IMR-90 (cell line): ENCODE data around the gene OR52K2. TPM values are rescaled to one million over a fixed set of nuclear protein-coding genes. Genes with fewer than 3 reads are reported as not detected.

Experiments
- ATAC-seq: fragments of 200-7000 bp; cut with Tn5 transposase; 2 replicates; pipeline ENCODE4 v1.9.1; 2020; ENCODE audit warnings: low read depth, mild to moderate bottlenecking, moderate library complexity
- BruUV-seq: library from RNA; stranded (reverse); fragments of 400-500 nt; replicated peaks from 2 replicates; lab custom pipeline; 2021; lab: Mats Ljungman, UMichigan
- CTCF ChIA-PET: fragments of 300-600 bp; formaldehyde crosslinking; extraction: SDS; loops from one replicate; lab custom pipeline; 2021; ENCODE audit warnings: antibody characterized with exemption; lab: Yijun Ruan, JAX
- POLR2A ChIA-PET: fragments of 300-600 bp; sonication (Branson Sonifier 250); formaldehyde crosslinking; loops from one replicate; lab custom pipeline; 2022; ENCODE audit warnings: antibody characterized with exemption; ENCODE audit not compliant: unreplicated experiment; lab: Charles Lee
- DNase-seq: peaks from one replicate; pipeline ENCODE4 v3.0.0; 2013
- H2AFZ ChIP-seq: replicated peaks from 2 replicates; pipeline ENCODE3; 2013; ENCODE audit warnings: low read length, mild to moderate bottlenecking; ENCODE audit not compliant: poor library complexity
- H2AK5ac ChIP-seq: 2 replicates; pipeline ENCODE4 v1.6.1; 2013; ENCODE audit warnings: low read depth, low read length, inconsistent platforms
- H2AK9ac ChIP-seq: replicated peaks from 2 replicates; pipeline ENCODE3; 2013; ENCODE audit warnings: mild to moderate bottlenecking, low read depth, low read length, moderate library complexity; ENCODE audit not compliant: poor library complexity
- H2BK120ac ChIP-seq: 2 replicates; pipeline ENCODE4 v1.6.1; 2013; ENCODE audit warnings: low read depth, low read length, inconsistent platforms
- H2BK15ac ChIP-seq: 3 replicates; pipeline ENCODE4 v1.6.1; 2013; ENCODE audit warnings: low read depth, low read length, inconsistent platforms
- H2BK20ac ChIP-seq: 2 replicates; pipeline ENCODE4 v1.6.1; 2013; ENCODE audit warnings: low read depth, mild to moderate bottlenecking, inconsistent platforms, low read length, moderate library complexity
- H2BK5ac ChIP-seq: 2 replicates; pipeline ENCODE4 v1.6.1; 2013; ENCODE audit warnings: mild to moderate bottlenecking, low read depth, low read length, inconsistent platforms; ENCODE audit not compliant: poor library complexity, severe bottlenecking
- H3K14ac ChIP-seq: replicated peaks from 2 replicates; pipeline ENCODE4 v1.6.1; 2013; ENCODE audit warnings: low read depth, low read length, inconsistent platforms
- H3K18ac ChIP-seq: 2 replicates; pipeline ENCODE4 v1.6.1; 2013; ENCODE audit warnings: low read depth, low read length, control low read depth
- H3K23ac ChIP-seq: 2 replicates; pipeline ENCODE4 v1.6.1; 2013; ENCODE audit warnings: low read depth, low read length, inconsistent platforms
- H3K27ac ChIP-seq: 2 replicates; pipeline ENCODE4 v1.5.1; 2013; ENCODE audit warnings: mild to moderate bottlenecking, control low read depth, low read length; ENCODE audit not compliant: insufficient read depth
- H3K27me3 ChIP-seq: 2 replicates; pipeline ENCODE4 v1.6.1; 2013; ENCODE audit warnings: low read length; ENCODE audit not compliant: control insufficient read depth, insufficient read depth
- H3K36me3 ChIP-seq: 2 replicates; pipeline ENCODE4 v1.6.1; 2013; ENCODE audit warnings: low read length, mixed read lengths; ENCODE audit not compliant: control insufficient read depth, insufficient read depth
- H3K4ac ChIP-seq: 2 replicates; pipeline ENCODE4 v1.6.1; 2013; ENCODE audit warnings: low read depth, low read length, inconsistent platforms
- H3K4me1 ChIP-seq: 2 replicates; pipeline ENCODE4 v1.6.1; 2013; ENCODE audit warnings: low read length, mixed read lengths; ENCODE audit not compliant: control insufficient read depth, insufficient read depth
- H3K4me2 ChIP-seq: 2 replicates; pipeline ENCODE4 v1.6.1; 2013; ENCODE audit warnings: low read depth, mild to moderate bottlenecking, control low read depth, low read length, moderate library complexity
- H3K4me3 ChIP-seq: 2 replicates; pipeline ENCODE4 v1.5.1; 2013; ENCODE audit warnings: low read depth, mild to moderate bottlenecking, control low read depth, low read length, moderate library complexity; ENCODE audit not compliant: insufficient read depth
- H3K56ac ChIP-seq: 2 replicates; pipeline ENCODE4 v1.6.1; 2013; ENCODE audit warnings: low read length, inconsistent platforms; ENCODE audit not compliant: insufficient read depth; ENCODE audit errors: extremely low read depth
- H3K79me1 ChIP-seq, 2 experiments: 2 replicates each; pipeline ENCODE4 v1.6.1; 2013; ENCODE audit warnings: low read length in 2 of 2, inconsistent platforms in 1 of 2, low read depth in 1 of 2
- H3K9ac ChIP-seq: 2 replicates; pipeline ENCODE4 v1.6.1; 2013; ENCODE audit warnings: low read depth, low read length, control low read depth
- H3K9me1 ChIP-seq: 2 replicates; pipeline ENCODE4 v1.6.1; 2013; ENCODE audit warnings: low read length, inconsistent platforms; ENCODE audit not compliant: insufficient read depth
- H3K9me3 ChIP-seq: 2 replicates; pipeline ENCODE4 v1.6.1; 2013; ENCODE audit warnings: low read length; ENCODE audit not compliant: control insufficient read depth, insufficient read depth
- H4K20me1 ChIP-seq: 2 replicates; pipeline ENCODE4 v1.6.1; 2013; ENCODE audit warnings: low read length, inconsistent platforms; ENCODE audit not compliant: insufficient read depth
- H4K5ac ChIP-seq: 2 replicates; pipeline ENCODE4 v1.6.1; 2013; ENCODE audit warnings: mild to moderate bottlenecking, low read depth, low read length, control low read depth
- H4K8ac ChIP-seq, 2 experiments: 2 replicates each; pipeline ENCODE4 v1.6.1; 2013; ENCODE audit warnings: low read depth in 2 of 2, low read length in 2 of 2, control low read depth in 1 of 2, inconsistent platforms in 1 of 2
- H4K91ac ChIP-seq: 2 replicates; pipeline ENCODE4 v1.6.1; 2013; ENCODE audit warnings: low read depth, low read length, inconsistent platforms; ENCODE audit not compliant: insufficient read depth
- BHLHE40 ChIP-seq: fragments of 150-350 bp; IDR thresholded peaks from 2 replicates; pipeline ENCODE4 v1.6.1; 2016; ENCODE audit warnings: mild to moderate bottlenecking, low read depth, low read length
- FOS ChIP-seq: fragments of 150-350 bp; IDR thresholded peaks from 2 replicates; pipeline ENCODE4 v1.6.1; 2016; ENCODE audit warnings: low read depth, low read length
- MAFK ChIP-seq: IDR thresholded peaks from 2 replicates; pipeline ENCODE4 v1.6.1; 2012; ENCODE audit warnings: low read depth, low read length, improper control_type of control experiment
- MXI1 ChIP-seq: IDR thresholded peaks from 2 replicates; pipeline ENCODE4 v1.6.1; 2012; ENCODE audit warnings: low read depth, mild to moderate bottlenecking, low read length, moderate library complexity, borderline replicate concordance
- SMC3 ChIP-seq: fragments of 150-350 bp; IDR thresholded peaks from 2 replicates; pipeline ENCODE4 v1.6.1; 2016; ENCODE audit warnings: low read depth, mild to moderate bottlenecking, antibody characterized with exemption, low read length, moderate library complexity
- WGBS, 2 experiments: methylation state at CpG; one replicate each; pipeline versions ENCODE4 v1.1.5 to v1.1.7; 2013; ENCODE audit warnings: missing lambda C conversion rate in 2 of 2; ENCODE audit not compliant: insufficient read length in 1 of 2; ENCODE audit errors: extremely low coverage in 2 of 2; 5-methylcytosine and 5-hydroxymethylcytosine counted together
- dilution Hi-C: fragments of 300-500 bp; cut with HindIII; formaldehyde crosslinking; loops from one replicate; pipeline ENCODE4 v1.14.3; 2018; ENCODE audit warnings: low sequenced_read_pairs; ENCODE audit not compliant: unreplicated experiment
- in situ Hi-C: fragments of 300-500 bp; cut with MboI; formaldehyde crosslinking; loops from 3 replicates; pipeline ENCODE4 v1.14.3; 2019; ENCODE audit warnings: low sequenced_read_pairs, inconsistent platforms, mixed read lengths
- intact Hi-C: fragments of 100-400 bp; cut with micrococcal nuclease; formaldehyde crosslinking; loops from 2 replicates; pipeline ENCODE4 v1.10.0; 2022
- polyA plus RNA-seq, 3 experiments: library from polyadenylated mRNA; depleted of rRNA; stranded (reverse); fragments of >200 nt; gene quantifications; 2 replicates each; pipeline ENCODE4 v1.2.3, GENCODE V29; 2012; ENCODE audit warnings: low replicate concordance in 1 of 3
- total RNA-seq: library from RNA; depleted of rRNA; stranded (reverse); fragments of >200 nt; gene quantifications from 2 replicates; pipeline ENCODE4 v1.2.3, GENCODE V29; 2012

Gene OR52K2
- total and polyA plus RNA-seq, 2 of the 4 experiments (the other 2 are of a cell fraction) = not detected

DNA sequence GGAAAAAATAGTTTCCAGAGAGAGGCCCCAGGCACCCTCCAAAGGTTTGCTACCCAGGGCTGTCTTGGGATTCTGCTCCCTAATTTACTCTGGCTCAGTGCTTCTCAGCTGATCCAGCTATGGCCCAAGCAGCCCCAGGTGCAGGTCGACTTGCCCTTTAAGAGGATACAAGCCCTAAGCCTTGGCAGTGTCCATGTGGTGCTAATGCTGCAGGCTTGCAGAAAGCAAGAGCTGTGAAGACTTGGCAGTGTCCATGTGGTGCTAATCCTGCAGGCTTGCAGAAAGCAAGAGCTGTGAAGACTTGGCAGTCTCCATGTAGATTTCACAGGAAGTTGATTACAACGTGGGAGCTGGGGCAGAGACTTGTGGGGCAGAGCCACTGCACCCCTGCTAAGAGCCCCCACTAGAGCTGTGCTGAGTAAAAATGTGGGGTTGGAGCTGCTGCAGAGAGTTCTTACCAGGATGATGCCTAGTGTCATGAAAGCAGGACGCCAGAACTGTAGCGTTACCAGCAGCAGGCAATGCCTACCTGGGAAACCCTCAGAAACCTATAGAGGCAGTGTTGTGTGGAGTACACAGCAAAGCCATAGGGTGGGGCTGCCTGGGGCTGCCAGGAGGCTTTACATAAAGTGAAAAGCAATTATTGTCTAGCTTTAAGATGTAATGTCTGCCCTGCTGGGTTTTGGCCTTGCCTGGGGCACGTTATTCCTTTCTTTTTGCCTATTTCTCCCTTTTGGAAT lies 17.2 kb downstream of the OR52K2 start:
- no peak overlapping the region for H4K5ac ChIP-seq
- H3K9me1 ChIP-seq = no peaks in the 10 kb centered on the region
- DNase-seq = no peak
- H2BK20ac ChIP-seq = no peak overlapping the region
- no peaks in the 10 kb centered on the region for H3K36me3 ChIP-seq
- no peaks in the 10 kb centered on the region for H3K79me1 ChIP-seq
- no peak overlapping the region for H2AFZ ChIP-seq
- H4K91ac ChIP-seq = no peak overlapping the region
- no peaks in the 10 kb centered on the region for H4K20me1 ChIP-seq
- no peak overlapping the region for H3K4me2 ChIP-seq
- H2AK9ac ChIP-seq = no peak overlapping the region
- H3K4me1 ChIP-seq = no peaks in the 10 kb centered on the region
- no peak overlapping the region for H3K4me3 ChIP-seq
- H2BK5ac ChIP-seq = no peak overlapping the region
- no peak for ATAC-seq
- no peak overlapping the region for H3K56ac ChIP-seq
- no peak overlapping the region for H2BK15ac ChIP-seq
- dilution Hi-C loops (no loop called here), in situ Hi-C loops (no loop called here), intact Hi-C loops (no loop called here)
- no peak overlapping the region for H3K14ac ChIP-seq
- ChIA-PET CTCF (no interaction called here), POLR2A (interaction anchor here (0.5 kb wide), 1 partner anchor 87 kb away, joined by 3 read pairs; no protein-coding TSS in a partner anchor)
- H3K27ac ChIP-seq = no peak overlapping the region
- H3K18ac ChIP-seq = no peak overlapping the region
- H4K8ac ChIP-seq = no peak overlapping the region
- no peak overlapping the region for H3K23ac ChIP-seq
- H2AK5ac ChIP-seq = no peak overlapping the region
- no peak overlapping the region for H3K4ac ChIP-seq
- 0% methylated on average over 2 of the region's 5 CpGs; no CpG with 5 or more reads in 1 of the 2 experiments for WGBS, 2 experiments
- H3K9me3 ChIP-seq = peaks cover 4% of the 10 kb centered on the region; the same call in 1 of the 2 replicates
- no TSS peak for BruUV-seq
- TF ChIP-seq MAFK (no peak), MXI1 (no peak), SMC3 (no peak), BHLHE40 (no peak), FOS (no peak)
- H3K27me3 ChIP-seq = no peaks in the 10 kb centered on the region
- no peak overlapping the region for H2BK120ac ChIP-seq
- no peak overlapping the region for H3K9ac ChIP-seq
